GM21825 (cell line): ENCODE data around the gene ARRDC4.
"Not testable (repeated sequence)": the region's sequence is repeated elsewhere in the genome, so short reads cannot be mapped to it uniquely, and the experiment has no call there.

Source experiments
- ATAC-seq: cut with Tn5 transposase; IDR thresholded peaks from one replicate; pipeline ENCODE4 v1.9.1; 2021; ENCODE audit warnings: mild to moderate bottlenecking, moderate library complexity; ENCODE audit not compliant: unreplicated experiment

Gene ARRDC4

DNA sequence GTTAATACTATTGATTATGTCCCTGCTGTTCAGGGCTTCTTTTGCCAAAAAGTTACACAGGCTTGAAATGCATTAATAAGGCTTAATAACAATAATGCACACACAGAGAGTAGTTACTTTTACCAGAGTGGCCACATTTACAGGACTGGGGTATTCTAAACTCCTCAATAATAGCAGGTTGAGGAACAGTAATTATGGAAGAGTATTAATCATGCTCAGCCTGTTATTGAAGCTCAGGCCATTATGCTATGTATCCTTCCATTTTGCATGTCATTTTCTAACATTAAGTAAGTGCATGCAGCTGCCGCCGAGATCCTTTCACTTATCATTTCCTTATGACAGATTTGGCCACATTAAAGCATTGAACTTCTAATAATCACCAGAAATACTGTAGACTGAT is 5.7 kb downstream of the ARRDC4 start:
- no peak for ATAC-seq

DNA sequence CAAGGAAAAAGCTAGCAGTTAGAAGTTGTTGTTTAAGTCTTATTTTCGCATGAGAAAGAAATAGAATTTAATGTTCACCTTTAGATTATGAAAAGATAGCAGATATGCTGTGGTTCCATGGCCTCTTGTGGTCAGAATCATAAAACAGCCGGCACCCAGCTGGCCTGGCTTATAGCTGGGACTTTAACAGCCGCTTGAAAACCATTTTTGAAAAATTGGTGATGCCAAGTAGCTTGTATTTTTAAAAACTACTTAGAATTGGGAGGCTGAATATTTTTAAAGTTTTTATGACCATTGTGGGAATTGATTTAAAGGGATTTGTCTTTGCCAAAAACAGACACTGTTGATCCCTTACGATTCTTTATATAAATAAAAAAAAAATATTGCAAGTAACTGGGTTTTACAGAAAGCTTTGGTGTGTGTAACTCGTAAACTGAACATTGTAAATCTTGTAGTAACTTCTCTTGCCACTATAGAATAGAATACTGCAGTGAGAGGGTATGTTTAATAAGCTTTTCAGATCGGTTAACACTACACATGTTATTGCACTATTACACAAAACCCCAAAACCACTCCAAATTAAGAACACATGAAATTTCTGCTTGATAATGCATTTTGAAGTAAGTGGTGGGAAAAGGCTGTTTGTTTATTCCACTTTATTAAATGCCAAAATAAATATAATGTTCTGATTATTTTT is 6.6 kb downstream of the ARRDC4 start:
- ATAC-seq = no peak

DNA sequence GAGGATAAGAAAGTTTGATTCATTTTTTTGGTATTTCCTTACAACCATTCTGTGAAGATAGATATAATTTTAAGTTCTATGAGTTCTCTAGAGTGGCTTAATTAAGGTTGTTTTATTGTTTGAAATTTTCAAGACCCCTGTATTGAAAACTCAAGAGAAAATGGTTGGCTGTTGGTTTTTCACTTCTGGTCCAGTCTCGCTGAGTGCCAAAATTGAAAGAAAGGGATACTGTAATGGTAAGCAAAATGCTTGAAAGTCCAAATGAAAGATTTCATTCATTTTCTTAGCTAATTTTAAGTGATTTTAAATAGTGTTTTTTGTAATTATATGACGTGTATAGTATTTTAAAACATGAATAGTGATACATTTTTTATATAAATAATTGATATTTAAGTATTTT is 7.4 kb downstream of the ARRDC4 start:
- ATAC-seq = no peak

DNA sequence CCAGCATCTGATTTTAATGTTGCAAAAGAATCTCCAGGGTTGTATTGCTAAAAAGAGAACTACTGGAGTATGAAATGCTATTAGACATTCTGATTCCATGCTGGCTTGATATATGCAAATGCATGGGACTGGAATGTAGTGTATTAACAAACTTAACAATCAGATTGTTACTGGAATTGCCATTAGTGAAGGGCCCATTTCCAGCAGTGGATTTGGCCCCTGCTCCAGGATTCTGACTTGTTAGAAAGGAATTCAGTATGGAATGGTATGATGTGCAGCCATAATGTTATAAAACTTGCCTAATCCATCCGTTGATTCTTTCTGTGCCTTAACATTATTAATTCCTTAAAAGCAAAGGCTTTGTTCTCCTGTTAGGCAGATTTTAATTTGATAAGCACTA is 7.9 kb downstream of the ARRDC4 start:
- ATAC-seq = no peak

DNA sequence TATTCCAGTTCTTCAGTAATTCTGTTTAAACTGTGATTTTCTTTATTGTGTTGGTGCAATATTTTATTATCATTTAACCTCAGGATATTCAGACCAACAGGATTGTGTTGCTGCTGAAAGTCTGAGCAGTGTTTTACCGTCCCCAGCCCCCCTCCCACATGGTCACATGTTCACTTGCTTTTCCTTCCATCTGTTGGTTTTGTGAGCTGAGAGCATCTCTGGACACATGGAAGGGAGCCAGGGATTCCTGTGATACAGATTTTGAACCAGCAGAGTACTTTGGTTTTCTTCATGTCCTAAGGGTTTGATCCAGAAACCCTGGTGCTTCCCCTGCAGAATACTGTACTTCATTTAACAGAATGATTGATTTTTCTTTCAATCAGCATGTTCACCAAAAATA is 11.9 kb downstream of the ARRDC4 start:
- no peak for ATAC-seq

DNA sequence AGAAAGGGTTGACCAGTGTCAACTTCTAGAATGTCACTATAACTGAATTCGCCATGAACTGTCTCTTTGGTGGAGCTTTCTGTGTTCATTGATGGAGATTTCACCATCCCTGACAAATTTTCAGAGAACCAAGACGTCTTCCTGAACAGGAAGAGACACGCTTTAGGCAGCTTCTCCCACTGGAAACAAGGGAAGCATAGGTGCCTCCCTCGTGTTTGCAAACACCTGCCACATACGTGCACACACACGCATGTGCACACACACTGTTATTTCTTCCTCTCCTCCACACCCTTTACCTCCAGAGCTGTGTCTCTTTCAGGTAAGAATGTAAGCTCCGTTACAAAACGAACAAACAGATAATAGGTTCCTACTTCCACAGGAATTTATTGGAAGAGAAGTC is 15.6 kb downstream of the ARRDC4 start:
- no peak for ATAC-seq

DNA sequence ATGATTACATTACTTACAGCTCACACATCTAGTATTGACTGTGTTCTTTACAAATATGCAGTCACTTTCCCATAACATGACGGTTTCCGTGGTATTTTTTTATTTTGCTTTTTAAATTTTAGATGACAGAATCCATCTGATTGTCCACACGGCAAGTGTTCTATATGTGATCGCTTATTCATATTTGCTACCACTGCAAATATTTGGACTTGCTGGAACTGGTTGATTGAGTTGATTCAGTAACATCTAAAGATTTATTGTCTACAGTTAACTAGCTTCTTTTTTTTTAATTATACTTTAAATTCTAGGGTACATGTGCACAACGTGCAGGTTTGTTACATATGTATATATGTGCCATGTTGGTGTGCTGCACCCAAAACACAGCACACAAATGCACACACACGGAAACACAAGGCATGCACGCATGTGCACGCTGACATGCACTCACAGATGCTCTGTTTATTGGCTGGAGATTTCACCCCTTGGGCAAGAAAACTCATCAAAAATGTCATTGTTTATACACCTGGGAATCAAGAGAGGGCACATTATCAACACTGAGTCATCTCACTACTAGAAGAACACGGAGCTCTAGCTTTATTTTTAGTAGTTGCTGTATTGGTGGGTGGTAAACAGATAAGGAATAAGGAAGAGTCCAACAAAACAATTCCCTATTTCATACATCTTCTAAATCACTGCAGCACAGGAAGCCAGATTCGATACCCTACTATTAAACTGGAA is 16.4 kb downstream of the ARRDC4 start:
- no peak for ATAC-seq

DNA sequence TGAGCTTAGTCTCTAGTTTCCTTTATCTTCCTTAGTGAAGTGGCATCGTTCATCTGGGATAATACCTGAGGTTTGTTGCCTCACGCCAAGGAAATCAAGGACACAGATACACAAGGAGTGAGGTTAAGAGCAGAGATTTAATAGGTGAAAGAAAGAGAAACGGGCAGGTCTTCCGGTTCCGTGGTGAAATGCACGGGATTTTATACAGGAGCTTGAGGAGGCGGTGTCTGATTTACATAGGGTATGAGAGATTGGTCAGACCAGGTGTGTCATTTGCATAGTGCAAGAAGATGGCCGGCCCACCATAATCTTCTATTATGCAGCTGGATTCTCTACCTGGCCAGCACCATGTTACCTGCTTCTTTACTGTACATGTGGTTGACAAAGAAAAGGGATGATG is 17.2 kb downstream of the ARRDC4 start:
- ATAC-seq = no peak

DNA sequence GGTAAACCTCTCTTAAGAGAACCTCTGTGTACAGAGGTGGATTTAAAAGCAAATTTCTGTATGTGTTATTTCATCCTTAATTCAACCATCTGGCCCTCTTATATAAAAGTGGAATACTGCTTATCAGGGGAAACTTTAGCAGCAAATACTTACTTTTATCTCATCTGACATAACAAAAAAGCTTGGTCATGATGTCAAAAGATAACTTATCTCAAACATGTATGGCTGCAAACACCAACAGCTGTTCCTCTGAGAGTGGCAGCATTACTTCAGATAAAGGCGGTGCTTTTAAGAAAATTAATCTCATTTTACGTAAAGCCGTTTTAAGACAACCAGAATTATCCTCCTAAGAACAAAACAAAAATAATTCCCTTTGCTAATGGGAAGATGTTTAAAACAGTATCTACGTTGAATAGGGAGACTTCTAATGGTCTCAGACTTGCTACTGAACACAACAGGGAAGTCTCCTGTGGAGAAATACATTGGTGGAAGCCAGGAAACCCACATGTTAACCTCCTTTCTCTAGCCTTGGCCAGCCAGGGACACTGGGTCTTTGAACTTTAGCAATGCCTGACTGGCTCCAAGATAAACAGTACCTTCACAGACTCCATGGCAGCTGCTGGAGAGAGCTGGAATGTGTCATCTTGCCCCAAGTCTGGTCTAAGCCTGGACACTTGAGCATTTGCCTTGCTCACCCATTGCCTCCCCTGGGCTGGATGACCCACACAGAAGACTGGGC is 18.1 kb downstream of the ARRDC4 start:
- ATAC-seq = no peak

DNA sequence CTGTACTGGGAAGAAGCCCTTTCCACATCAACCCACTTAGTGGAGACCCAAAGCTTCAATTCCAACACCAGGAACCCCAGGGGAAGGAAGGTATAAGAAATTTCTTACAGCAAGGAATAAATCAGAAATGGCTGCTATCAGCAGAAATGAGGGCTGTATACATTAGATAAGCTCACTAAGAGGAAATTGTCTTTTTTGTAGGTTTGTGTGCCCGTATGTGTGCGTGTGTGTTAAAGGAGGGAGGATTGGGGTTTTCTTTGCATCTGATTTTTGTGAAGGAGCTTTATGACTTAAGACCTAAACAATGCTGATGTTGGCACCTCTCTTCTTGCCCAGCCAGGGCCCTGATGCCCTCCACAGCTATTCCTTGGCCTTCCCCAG is 18.6 kb downstream of the ARRDC4 start:
- ATAC-seq = no peak

DNA sequence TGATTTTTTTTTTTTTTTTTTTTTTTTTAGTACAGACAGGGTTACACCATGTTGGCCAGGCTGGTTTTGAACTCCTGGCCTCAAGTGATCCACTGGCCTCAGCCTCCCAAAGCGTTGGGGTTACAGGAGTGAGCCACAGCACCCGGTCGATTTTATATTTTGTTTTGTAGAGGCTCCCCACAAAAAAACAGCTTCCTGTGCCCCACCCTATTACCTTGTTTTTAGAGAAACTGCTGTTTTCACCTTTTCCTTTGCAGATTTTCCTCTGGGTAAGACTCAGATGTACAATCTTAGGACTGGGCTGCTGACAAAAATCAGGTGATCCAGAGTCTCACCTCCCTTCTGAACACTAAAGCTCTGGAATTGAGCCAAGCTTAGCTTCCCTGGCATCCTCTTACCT is 20.6 kb downstream of the ARRDC4 start:
- no peak for ATAC-seq

DNA sequence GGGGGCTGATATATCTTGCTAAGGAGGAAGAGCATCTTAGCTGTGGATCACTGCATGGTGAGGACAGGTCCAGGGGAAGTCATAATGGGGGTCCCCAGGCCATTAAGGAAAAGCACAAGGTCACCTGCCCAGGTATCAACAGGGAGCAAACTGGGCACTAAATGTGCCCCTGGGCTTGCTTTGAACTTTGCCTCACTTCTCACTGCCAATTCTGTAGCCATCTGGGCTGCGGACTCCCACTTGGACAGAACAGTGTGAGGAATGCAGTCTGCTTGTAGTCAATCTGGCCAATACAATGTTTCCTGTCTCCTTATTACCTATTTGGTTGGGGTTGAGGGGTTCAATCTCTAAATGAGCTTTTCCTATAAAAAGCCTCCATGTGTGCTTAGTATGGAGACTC is 21.3 kb downstream of the ARRDC4 start:
- ATAC-seq = no peak

DNA sequence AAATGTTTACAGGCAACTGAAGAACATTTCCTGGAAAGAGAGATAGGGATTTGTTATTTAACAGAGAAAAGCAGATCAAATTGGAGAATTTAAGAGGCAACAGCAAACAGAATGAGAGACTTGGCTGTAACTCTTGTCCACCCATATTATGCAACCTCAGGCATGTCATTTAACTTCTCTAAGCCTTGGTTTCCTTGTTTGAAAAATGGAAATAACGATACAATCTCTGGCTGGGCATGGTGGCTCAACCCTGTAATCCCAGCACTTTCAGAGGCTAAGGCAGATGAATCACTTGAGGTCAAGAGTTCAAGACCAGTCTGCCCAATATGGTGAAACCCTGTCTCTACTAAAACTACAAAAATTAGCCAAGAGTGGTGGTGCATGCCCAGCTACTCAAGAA is 23.7 kb downstream of the ARRDC4 start:
- no peak for ATAC-seq

DNA sequence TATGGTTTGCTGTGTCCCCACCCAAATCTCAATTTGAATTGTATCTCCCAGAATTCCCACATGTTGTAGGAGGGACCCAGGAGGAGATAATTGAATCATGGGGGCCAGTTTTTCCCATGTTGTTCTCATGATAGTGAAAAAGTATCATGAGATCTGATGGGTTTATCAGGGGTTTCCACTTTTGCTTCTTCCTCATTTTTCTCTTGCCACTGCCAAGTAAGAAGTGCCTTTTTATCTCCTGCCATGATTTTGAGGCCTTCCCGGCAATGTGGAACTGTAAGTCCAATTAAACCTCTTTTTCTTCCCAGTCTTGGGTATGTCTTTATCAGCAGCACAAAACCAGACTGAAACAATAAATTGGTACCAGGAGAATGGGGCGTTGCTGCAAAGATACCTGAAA is 25.5 kb downstream of the ARRDC4 start:
- ATAC-seq = not testable (repeated sequence)

DNA sequence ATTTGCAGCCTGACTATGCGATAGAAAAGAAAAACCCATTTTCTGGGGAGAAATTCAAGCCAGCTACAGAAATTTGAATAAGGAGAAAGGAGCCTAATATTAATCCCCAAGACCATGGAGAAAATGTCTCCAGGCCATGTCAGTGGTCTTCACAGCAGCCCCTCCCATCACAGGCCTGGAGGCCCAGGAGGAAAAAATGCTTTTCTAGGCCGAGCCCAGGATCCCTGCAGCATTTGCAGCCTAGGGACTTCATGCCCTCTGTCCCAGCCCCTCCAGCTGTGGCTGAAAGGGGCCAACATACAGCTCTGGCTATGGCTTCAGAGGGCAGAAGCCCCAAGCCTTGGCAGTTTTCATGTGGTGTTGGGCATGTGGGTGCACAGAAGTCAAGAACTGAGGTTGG is 26.3 kb downstream of the ARRDC4 start:
- ATAC-seq = no peak

DNA sequence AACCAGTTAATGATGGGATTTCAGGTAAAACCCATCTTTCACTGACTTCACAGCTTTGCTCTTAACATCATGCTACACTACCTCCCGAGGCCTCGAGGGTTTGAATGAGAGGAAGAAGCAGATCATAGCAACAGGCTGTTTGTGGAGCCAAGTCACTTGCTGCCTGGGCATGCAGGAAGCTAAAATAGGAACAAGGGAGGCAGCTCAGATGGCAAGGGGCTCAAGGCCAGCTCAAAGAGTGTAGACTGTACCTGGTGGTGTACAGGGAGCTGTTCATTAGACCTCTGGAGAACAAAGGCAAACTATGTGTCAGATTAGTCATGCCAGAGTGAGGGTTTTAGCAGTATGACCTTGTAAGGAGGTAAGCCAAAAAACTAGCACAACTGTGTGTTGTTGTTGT is 28.8 kb downstream of the ARRDC4 start:
- ATAC-seq = no peak

DNA sequence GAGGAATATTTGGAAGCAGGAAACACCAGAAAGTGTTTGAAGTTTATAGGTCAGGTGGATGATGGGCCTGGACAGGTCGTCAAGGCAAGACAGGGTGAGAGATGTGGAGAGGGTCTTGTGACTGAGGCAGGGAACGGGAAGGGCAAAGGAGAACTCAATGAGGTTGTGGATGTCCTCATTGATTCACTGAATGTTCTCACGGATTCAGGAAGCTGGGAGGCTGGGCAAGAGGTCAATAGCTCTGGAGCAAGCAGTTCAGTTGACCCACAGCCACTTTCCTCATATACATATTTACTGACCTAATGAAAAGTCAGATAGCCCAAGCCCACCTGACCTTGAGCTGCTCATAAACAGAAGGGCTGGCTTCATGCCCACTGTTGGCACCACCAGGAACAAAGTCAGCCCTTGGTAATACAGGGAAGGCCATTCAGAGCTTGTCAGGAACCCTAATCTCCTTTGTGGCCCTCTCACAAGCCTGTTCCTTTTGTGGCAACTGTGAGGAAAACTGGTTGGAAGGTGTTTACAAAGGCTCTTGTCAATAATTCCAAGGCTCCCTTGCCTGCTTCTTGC is 31.6 kb downstream of the ARRDC4 start:
- no peak for ATAC-seq

DNA sequence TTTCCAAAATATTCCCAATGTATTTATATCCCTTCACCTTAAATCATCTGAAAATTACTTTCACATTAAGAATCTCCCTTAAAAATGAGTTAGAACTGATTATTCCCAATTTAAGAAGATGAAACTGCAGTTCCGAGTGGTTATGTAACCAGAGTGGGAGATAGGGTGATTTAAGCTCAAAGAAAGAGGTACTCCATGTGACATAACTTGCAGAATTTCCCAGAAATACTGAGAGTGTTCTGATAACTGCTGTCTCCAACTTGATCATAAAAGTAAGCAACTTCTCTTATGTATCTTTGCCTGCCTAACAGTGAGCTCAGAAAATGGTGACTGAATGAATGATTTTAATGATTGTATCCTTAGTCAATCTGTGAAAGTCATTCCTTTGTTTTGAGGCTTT is 32.3 kb downstream of the ARRDC4 start:
- no peak for ATAC-seq

DNA sequence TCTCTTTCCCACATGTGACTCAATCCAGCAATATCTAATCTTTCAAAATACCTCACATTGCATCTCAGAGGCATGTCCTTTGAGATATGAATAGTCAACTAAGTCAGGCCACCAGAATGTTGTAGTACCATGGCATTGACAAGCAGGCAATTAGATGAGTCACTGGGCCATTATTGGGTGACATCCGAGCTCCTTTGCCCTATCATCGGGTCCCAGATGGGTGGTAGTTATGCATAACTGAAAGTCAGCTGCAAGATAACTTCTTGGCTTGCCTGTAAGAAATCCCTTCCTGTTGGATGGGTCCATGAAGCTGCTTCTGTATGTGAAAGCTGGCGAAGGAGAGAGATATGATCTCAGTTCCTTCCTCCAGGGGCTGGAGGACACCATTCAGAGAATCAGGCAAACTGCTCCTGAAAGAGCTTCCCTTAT is 32.8 kb downstream of the ARRDC4 start:
- no peak for ATAC-seq

DNA sequence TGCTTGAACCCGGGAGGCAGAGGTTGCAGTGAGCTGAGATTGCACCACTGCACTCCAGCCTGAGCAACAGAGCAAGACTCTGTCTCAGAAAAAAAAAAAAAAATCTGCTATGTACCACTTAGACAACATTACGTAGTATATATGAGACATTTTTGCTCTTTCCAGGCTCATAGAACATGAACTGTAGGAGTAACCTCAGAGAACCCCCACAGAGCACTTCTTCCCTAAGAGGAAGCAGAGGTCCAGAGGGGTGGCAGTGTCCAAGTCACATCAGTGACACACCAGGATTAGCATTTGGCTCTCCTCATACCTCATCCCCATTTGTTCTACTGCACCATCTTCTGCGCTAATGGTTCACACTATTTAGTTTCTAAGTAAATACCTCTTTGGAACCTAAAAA is 33.7 kb downstream of the ARRDC4 start:
- no peak for ATAC-seq

DNA sequence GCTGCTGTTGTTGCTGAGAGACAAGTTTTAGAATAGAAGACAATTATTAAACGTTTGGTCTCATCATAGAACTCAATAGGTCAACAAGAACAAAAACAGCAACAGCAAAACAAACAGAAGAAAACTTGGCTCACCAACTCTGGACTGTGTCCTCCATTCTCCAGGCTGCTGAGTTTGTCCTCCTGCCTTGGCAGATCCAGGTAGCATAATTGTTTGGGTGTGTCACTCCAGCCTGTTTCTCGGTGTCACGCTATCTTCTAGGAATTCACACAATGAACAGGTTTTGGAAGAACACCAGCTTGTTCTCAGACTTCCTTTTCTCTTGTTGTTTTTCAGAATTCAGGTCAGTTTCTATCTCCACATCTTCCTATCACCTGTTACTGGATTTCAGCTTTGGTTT is 34.7 kb downstream of the ARRDC4 start:
- ATAC-seq = no peak
